ENCODE measurements around the gene KIZ. TPM values are rescaled to one million over a fixed set of nuclear protein-coding genes. Genes with fewer than 3 reads are reported as not detected.

The KIZ gene
- total and polyA plus RNA-seq, 3 donors from 2014 or later = 41.4 to 76.7 (median 73.3) TPM

DNA sequence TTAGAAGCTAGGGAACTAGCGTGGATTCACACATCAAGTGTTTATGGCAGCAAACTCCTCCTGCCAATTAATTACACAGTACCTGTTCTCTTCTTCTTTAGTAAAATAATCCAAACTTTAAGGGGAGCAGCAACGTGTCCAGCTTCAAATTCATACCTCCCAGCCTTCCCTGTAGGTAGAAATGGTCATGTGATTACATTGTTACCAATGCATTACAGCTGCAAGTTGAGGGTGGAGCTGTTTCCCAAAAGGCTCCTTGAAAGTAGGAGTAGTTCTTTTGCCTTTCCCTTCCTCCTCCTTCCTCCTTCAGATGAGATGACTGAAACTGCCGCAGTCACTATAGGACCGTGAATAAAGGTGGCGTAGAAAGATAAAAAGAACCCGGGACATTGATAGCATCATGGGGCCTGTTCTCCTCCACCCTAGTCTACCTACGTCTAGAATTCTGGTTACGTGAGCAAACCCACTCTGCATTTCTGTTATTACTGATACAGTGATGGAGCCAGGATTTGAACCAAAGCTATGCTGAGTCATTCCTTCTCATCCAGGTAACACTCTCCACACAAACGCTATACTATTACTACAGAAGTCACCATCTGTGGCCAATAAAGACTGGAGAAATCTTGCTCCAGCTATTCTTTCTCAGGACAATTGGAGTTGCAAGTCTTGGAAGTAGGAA is 37.9 kb upstream of the KIZ start:
- TF ChIP-seq POLR2A (IDR thresholded peaks at IDR 0.05) = no peak
- no peak for TF ChIP-seq CTCF (IDR thresholded peaks at IDR 0.05)
- peaks cover 2% of the 10 kb centered on the region for H3K4me1 ChIP-seq
- 83% methylated on average over 9 of the region's 9 CpGs for WGBS, 2 donors
- no peak overlapping the region for H3K27ac ChIP-seq
- no peaks in the 10 kb centered on the region for H3K27me3 ChIP-seq
- no peak overlapping the region for H3K4me3 ChIP-seq
- intact Hi-C loops (cut with DNase I; ENCODE audit: low total_unique reads) = no loop called here
- H3K9me3 ChIP-seq = no peaks in the 10 kb centered on the region
- no peaks in the 10 kb centered on the region for H3K36me3 ChIP-seq (ENCODE audit: low read depth, missing control alignments)
- no peak for DNase-seq

GRCh38 chr20:21089391-21089790 is 36.5 kb upstream of the KIZ start:
- DNase-seq = no peak
- Histone ChIP-seq H3K27me3 (no peaks in the 10 kb centered on the region), H3K4me1 (peaks cover 2% of the 10 kb centered on the region), H3K4me3 (no peak overlapping the region), H3K9me3 (no peaks in the 10 kb centered on the region), H3K36me3 (ENCODE audit: low read depth, missing control alignments) (no peaks in the 10 kb centered on the region), H3K27ac (no peak overlapping the region)
- no peak for TF ChIP-seq POLR2A (IDR thresholded peaks at IDR 0.05)
- TF ChIP-seq CTCF (IDR thresholded peaks at IDR 0.05) = no peak
- intact Hi-C loops (cut with DNase I; ENCODE audit: low total_unique reads) = no loop called here
- 70 to 73% methylated on average over 8 of the region's 8 CpGs for WGBS, 2 donors

GRCh38 chr20:21090111-21090618 is 35.7 kb upstream of the KIZ start:
- no peak for DNase-seq
- H3K27me3 ChIP-seq = no peaks in the 10 kb centered on the region
- intact Hi-C loops (cut with DNase I; ENCODE audit: low total_unique reads) = no loop called here

GRCh38 chr20:21090721-21091120 is 35.2 kb upstream of the KIZ start:
- H3K4me1 ChIP-seq = peaks cover 2% of the 10 kb centered on the region
- H3K27me3 ChIP-seq = no peaks in the 10 kb centered on the region
- intact Hi-C loops (cut with DNase I; ENCODE audit: low total_unique reads) = no loop called here
- no peaks in the 10 kb centered on the region for H3K9me3 ChIP-seq
- no peak overlapping the region for H3K4me3 ChIP-seq
- TF ChIP-seq CTCF (IDR thresholded peaks at IDR 0.05) = no peak
- no peak for TF ChIP-seq POLR2A (IDR thresholded peaks at IDR 0.05)
- 70 to 71% methylated on average over 11 of the region's 11 CpGs for WGBS, 2 donors
- no peak overlapping the region for H3K27ac ChIP-seq
- no peaks in the 10 kb centered on the region for H3K36me3 ChIP-seq (ENCODE audit: low read depth, missing control alignments)
- DNase-seq = no peak

More at GRCh38 chr20:21090111-21090618, 35.7 kb upstream of the KIZ start:
- Histone ChIP-seq H3K4me1 (peaks cover 2% of the 10 kb centered on the region), H3K27ac (no peak overlapping the region), H3K36me3 (ENCODE audit: low read depth, missing control alignments) (no peaks in the 10 kb centered on the region), H3K4me3 (no peak overlapping the region), H3K9me3 (no peaks in the 10 kb centered on the region)
- WGBS, 2 donors = 27 to 48% methylated on average over 14 of the region's 14 CpGs
- no peak for TF ChIP-seq CTCF (IDR thresholded peaks at IDR 0.05)
- TF ChIP-seq POLR2A (IDR thresholded peaks at IDR 0.05) = no peak

GRCh38 chr20:21092806-21093205 is 33.1 kb upstream of the KIZ start:
- intact Hi-C loops (cut with DNase I; ENCODE audit: low total_unique reads) = no loop called here
- Histone ChIP-seq H3K9me3 (no peaks in the 10 kb centered on the region), H3K27ac (no peak overlapping the region), H3K4me1 (no peaks in the 10 kb centered on the region), H3K36me3 (ENCODE audit: low read depth, missing control alignments) (no peaks in the 10 kb centered on the region), H3K27me3 (no peaks in the 10 kb centered on the region), H3K4me3 (no peak overlapping the region)
- WGBS, 2 donors = 80 to 88% methylated on average over 3 of the region's 3 CpGs
- DNase-seq = no peak
- TF ChIP-seq CTCF (IDR thresholded peaks at IDR 0.05) (no peak), POLR2A (IDR thresholded peaks at IDR 0.05) (no peak)
